ENCODE results near the gene OR1F1. TPM values are rescaled to one million over a fixed set of nuclear protein-coding genes. Genes with fewer than 3 reads are reported as not detected.
"Not testable (repeated sequence)": the region's sequence is repeated elsewhere in the genome, so short reads cannot be mapped to it uniquely, and the experiment has no call there.

OR1F1 gene
- not detected for total RNA-seq

DNA sequence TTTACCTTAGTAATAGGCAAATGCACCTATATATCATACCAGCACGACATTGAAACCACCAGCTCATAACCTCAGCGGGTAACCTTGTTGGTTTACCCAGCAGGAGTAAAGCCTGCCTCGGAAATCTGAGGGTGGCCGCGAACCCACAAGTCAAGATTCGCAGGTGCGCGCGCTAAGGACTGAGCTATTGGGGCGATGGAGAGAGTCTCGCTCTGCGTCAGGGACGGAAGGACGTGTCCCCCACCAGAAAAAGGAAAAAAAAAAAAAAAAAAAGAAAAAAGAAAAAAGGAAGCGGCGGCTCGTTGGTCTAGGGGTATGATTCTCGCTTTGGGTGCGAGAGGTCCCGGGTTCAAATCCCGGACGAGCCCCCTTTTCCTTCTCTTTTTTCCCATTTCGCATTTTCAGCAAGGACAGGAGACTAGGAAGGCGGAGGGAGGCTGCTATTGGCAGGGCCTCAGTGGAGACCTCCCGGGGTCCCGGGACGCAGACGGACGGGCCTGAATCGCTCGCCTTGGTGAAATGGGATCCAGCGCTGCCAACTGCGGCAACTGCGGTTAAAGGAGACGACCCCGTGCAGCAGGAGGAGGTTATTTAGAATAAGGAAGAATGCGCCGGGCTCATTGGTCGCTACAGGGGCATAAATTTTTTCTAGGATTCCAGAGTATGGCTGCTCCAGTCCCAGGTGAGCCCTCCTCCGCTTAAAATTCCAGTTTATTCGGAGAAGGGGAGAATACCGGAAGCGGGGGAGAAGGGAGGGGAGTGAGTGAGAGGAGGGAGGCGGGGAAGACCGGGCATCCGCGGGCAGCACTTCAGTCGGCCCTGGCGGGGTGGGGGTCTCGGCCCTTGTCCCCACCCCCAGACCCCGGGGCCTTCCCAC lies at the start of gene OR1F1:
TSS of gene OR1F1 (plus strand) at position 407 of the 877 bp plus-strand sequence.
- peak; percentile 76 for DNase-seq
- peaks cover 70% of the 10 kb centered on the region for H3K27me3 Mint-ChIP-seq
- peaks cover 62% of the 10 kb centered on the region for H3K4me1 Mint-ChIP-seq
- POLR2A ChIA-PET = interaction anchor here (0.6 to 3.0 kb wide), 8 partner anchors 17 to 80 kb away, joined by 3 to 11 read pairs (median 3); partner anchors contain the start of gene ZNF200
- peak within 1 kb of the TSS; percentile 71 for H3K4me3 Mint-ChIP-seq
- peaks cover 30% of the 10 kb centered on the region for H3K36me3 Mint-ChIP-seq (ENCODE audit: low read depth)
- CTCF ChIA-PET = interaction anchor here (0.8 to 1.4 kb wide), 3 partner anchors 72 to 160 kb away, joined by 3 read pairs; no protein-coding TSS in a partner anchor
- H3K9me3 Mint-ChIP-seq = peaks cover 12% of the 10 kb centered on the region
- H3K27ac Mint-ChIP-seq = peak within 1 kb of the TSS; percentile 78

DNA sequence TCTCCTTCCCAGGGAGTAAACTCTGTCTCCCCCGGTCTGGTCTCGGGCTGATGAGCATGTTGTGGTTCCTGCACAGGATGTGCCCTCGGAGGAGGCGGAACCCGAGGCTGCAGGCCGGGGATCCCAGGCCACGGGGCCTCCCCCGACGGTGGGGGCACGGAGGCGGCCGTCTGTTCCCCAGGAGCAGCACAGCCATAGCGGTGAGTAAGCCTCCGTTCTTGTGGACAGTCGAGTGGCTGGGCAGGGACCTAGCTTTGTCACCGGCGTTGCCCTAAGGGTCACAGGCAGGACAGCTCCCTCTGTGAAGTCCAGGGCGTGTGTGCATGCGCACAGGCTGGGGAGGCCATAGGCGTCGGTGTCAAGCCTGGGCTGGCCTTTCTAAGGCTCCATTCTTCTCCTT lies 49.7 kb upstream of the OR1F1 start:
- H3K27ac Mint-ChIP-seq = no peak overlapping the region
- ChIA-PET CTCF (interaction anchor here (1.0 to 7.6 kb wide), 3 partner anchors 9 to 28 kb away, joined by 3 to 56 read pairs (median 5); no protein-coding TSS in a partner anchor), POLR2A (interaction anchor here (0.8 to 5.0 kb wide), 3 partner anchors 9 to 80 kb away, joined by 3 to 51 read pairs (median 7); no protein-coding TSS in a partner anchor)
- H3K4me1 Mint-ChIP-seq = peaks cover 19% of the 10 kb centered on the region
- H3K27me3 Mint-ChIP-seq = no peaks in the 10 kb centered on the region
- DNase-seq = no peak
- peaks cover 19% of the 10 kb centered on the region for H3K36me3 Mint-ChIP-seq (ENCODE audit: low read depth)
- no peak overlapping the region for H3K4me3 Mint-ChIP-seq
- H3K9me3 Mint-ChIP-seq = no peaks in the 10 kb centered on the region

DNA sequence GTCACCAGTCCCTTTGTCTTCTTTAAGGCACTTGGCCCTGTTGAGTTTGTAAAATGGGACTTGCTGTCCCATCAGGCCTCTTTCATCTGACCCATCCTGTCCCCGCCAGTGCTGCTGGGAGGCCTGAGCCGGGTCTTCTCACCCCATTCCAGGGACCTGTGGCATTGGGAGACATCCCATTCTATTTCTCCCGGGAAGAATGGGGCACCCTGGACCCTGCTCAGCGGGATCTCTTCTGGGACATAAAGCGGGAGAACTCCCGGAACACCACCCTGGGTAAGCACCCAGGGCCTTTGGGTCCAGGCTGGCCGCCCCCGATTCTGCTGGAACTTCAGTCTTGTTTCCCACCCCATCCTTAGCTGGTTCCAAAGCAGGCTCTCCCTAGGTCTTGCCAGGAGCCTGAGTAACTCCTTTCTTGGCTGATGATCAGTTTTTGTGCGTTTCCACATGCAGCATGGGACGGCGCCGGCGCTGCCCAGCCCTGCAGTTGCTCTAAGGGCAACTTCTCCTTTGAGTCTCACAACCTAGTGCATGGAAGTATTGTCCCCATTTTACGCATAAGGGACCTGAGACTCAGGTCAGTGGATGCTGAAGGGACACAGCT lies 49.1 kb upstream of the OR1F1 start:
- Mint-ChIP-seq H3K4me3 (no peak overlapping the region), H3K27me3 (no peaks in the 10 kb centered on the region), H3K9me3 (no peaks in the 10 kb centered on the region), H3K27ac (no peak overlapping the region), H3K4me1 (peaks cover 15% of the 10 kb centered on the region), H3K36me3 (ENCODE audit: low read depth) (peaks cover 18% of the 10 kb centered on the region)
- ChIA-PET CTCF (interaction anchor here (1.1 to 2.7 kb wide), 2 partner anchors 9 to 11 kb away, joined by 4 to 10 read pairs; no protein-coding TSS in a partner anchor), POLR2A (no interaction called here)
- DNase-seq = no peak

- ChIA-PET POLR2A (interaction anchor here (1.0 kb wide), 1 partner anchor 19 kb away, joined by 3 read pairs; no protein-coding TSS in a partner anchor), CTCF (interaction anchor here (1.1 to 2.7 kb wide), 3 partner anchors 9 to 11 kb away, joined by 3 to 10 read pairs (median 4); no protein-coding TSS in a partner anchor)
- Mint-ChIP-seq H3K4me1 (peaks cover 13% of the 10 kb centered on the region), H3K36me3 (ENCODE audit: low read depth) (peaks cover 16% of the 10 kb centered on the region)
- H3K27me3 Mint-ChIP-seq, H3K4me3 Mint-ChIP-seq, DNase-seq, H3K9me3 Mint-ChIP-seq, H3K27ac Mint-ChIP-seq: not testable (repeated sequence)
These were observed 48.4 kb upstream of the OR1F1 start for GRCh38 chr16:3139561-3139960.

GRCh38 chr16:3140603-3141427 lies 47.2 kb upstream of the OR1F1 start:
- Mint-ChIP-seq H3K27ac (no peak overlapping the region), H3K4me3 (no peak overlapping the region), H3K9me3 (no peaks in the 10 kb centered on the region), H3K27me3 (no peaks in the 10 kb centered on the region), H3K4me1 (peaks cover 8% of the 10 kb centered on the region), H3K36me3 (ENCODE audit: low read depth) (peaks cover 16% of the 10 kb centered on the region)
- DNase-seq = no peak
- ChIA-PET CTCF (interaction anchor here (2.7 kb wide), 1 partner anchor 11 kb away, joined by 10 read pairs; no protein-coding TSS in a partner anchor), POLR2A (interaction anchor here (0.9 to 1.2 kb wide), 3 partner anchors 9 to 17 kb away, joined by 3 read pairs; no protein-coding TSS in a partner anchor)

DNA sequence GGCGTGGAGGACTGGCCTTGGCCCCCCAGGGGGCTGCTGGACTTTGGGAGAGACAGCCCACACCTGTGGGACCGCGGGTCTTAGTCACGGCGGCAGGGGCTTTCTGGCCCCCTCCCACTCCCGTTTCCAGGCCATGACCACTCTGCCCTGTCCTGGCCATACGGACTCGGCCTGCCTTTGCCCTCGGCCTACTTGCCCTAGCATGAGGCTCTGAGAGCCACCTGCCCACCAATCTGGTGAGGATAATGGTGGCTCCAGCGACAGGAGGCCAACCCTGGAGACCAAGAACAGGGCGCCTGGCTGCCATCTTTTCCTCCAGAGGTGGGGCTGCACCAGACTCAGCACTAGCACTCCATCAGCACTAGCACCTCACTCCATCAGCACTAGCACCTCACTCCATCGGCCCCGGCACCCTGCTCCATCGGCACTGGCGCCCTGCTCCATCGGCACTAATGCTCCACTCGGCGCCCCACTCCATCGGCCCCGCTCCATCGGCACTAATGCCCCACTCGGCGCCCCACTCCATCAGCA lies 46.2 kb upstream of the OR1F1 start:
- H3K36me3 Mint-ChIP-seq (ENCODE audit: low read depth) = peaks cover 16% of the 10 kb centered on the region
- POLR2A ChIA-PET = no interaction called here
- no peak overlapping the region for H3K4me3 Mint-ChIP-seq
- no peak overlapping the region for H3K27ac Mint-ChIP-seq
- H3K4me1 Mint-ChIP-seq = peaks cover 2% of the 10 kb centered on the region
- H3K9me3 Mint-ChIP-seq = no peaks in the 10 kb centered on the region
- no peaks in the 10 kb centered on the region for H3K27me3 Mint-ChIP-seq
- no peak for DNase-seq
- CTCF ChIA-PET = no interaction called here

- Mint-ChIP-seq H3K27ac (no peak overlapping the region), H3K27me3 (no peaks in the 10 kb centered on the region), H3K4me3 (no peak overlapping the region), H3K36me3 (ENCODE audit: low read depth) (peaks cover 16% of the 10 kb centered on the region), H3K9me3 (no peaks in the 10 kb centered on the region), H3K4me1 (no peaks in the 10 kb centered on the region)
- ChIA-PET POLR2A (interaction anchor here (3.2 kb wide), 1 partner anchor 7 kb away, joined by 18 read pairs; the partner anchor contains the start of gene ZNF213), CTCF (no interaction called here)
- DNase-seq = no peak
These were observed 45.7 kb upstream of the OR1F1 start for GRCh38 chr16:3142327-3142726.

GRCh38 chr16:3142770-3143169 lies 45.2 kb upstream of the OR1F1 start:
- no peak for DNase-seq
- no peak overlapping the region for H3K4me3 Mint-ChIP-seq
- H3K4me1 Mint-ChIP-seq = no peaks in the 10 kb centered on the region
- H3K27me3 Mint-ChIP-seq = no peaks in the 10 kb centered on the region
- peaks cover 15% of the 10 kb centered on the region for H3K36me3 Mint-ChIP-seq (ENCODE audit: low read depth)
- CTCF ChIA-PET = no interaction called here
- POLR2A ChIA-PET = interaction anchor here (1.0 to 3.2 kb wide), 2 partner anchors 8 to 17 kb away, joined by 3 to 18 read pairs; partner anchors contain the start of gene ZNF213
- H3K9me3 Mint-ChIP-seq = no peaks in the 10 kb centered on the region
- no peak overlapping the region for H3K27ac Mint-ChIP-seq

DNA sequence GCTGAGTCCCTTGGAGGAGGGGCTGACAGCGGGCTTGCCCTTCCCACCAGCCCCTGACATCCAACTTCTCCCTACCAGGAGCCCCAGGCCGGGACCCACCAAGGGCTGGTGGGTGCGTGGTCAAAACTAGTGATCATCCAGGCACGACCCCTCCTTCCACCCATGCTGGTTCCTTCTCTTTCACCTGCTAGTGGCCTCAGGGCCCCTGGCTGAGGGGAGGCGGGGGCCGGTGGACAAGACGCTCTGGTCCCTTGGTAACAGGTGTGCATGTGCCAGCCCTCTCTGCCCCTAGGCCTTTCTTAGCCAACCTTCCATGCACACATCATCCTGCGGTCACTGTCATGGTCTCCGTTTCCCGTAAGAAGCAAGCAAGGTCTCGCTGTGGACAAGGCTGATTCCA lies 44.8 kb upstream of the OR1F1 start:
- DNase-seq = no peak
- Mint-ChIP-seq H3K27me3 (no peaks in the 10 kb centered on the region), H3K36me3 (ENCODE audit: low read depth) (peaks cover 13% of the 10 kb centered on the region), H3K4me3 (no peak overlapping the region), H3K4me1 (no peaks in the 10 kb centered on the region), H3K27ac (no peak overlapping the region), H3K9me3 (no peaks in the 10 kb centered on the region)
- POLR2A ChIA-PET = interaction anchor here (0.8 to 3.2 kb wide), 3 partner anchors 8 to 18 kb away, joined by 3 to 18 read pairs (median 4); partner anchors contain the start of gene ZNF213
- CTCF ChIA-PET = no interaction called here

DNA sequence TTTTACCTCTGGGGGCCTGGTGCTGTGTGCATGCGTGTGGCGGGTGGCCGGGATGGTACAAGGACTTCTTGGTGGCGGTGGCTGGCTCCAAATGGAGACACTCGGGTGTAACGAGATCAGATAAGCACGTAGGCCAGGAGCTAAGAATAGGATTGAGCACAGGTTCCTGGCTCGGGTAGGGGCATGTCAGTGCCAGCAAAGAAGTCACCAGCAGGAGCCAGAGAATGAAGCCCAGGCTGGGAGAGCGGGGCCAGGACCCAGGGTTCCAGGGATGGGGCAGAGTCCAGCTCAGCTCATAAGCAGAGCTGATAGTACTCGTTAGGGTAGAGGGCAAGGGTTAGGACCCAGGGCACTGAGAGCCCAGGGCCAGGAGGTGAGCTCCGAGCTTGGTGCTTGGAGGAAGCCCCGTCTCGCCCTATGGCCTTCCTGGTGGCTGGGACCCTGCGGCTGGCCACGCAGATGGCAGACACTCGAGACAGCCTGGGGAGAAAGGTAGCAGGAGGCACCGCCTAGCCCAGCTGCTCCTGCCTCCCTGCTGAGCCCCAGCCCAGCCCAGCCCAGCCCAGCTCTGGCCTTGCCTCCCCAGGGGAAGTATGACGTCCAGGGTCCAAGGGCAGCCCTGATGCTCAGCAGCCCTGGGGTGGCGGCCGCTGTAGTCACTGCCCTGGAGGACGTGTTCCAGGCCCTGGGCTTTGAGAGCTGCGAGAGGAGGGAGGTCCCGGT lies 44.2 kb upstream of the OR1F1 start:
- peaks cover 13% of the 10 kb centered on the region for H3K36me3 Mint-ChIP-seq (ENCODE audit: low read depth)
- H3K27ac Mint-ChIP-seq = no peak overlapping the region
- H3K4me1 Mint-ChIP-seq = no peaks in the 10 kb centered on the region
- H3K27me3 Mint-ChIP-seq = no peaks in the 10 kb centered on the region
- H3K9me3 Mint-ChIP-seq = no peaks in the 10 kb centered on the region
- CTCF ChIA-PET = interaction anchor here (0.7 kb wide), 1 partner anchor 14 kb away, joined by 5 read pairs; no protein-coding TSS in a partner anchor
- no peak for DNase-seq
- POLR2A ChIA-PET = interaction anchor here (0.8 to 3.2 kb wide), 3 partner anchors 9 to 19 kb away, joined by 3 to 18 read pairs (median 4); partner anchors contain the start of gene ZNF213
- no peak overlapping the region for H3K4me3 Mint-ChIP-seq

DNA sequence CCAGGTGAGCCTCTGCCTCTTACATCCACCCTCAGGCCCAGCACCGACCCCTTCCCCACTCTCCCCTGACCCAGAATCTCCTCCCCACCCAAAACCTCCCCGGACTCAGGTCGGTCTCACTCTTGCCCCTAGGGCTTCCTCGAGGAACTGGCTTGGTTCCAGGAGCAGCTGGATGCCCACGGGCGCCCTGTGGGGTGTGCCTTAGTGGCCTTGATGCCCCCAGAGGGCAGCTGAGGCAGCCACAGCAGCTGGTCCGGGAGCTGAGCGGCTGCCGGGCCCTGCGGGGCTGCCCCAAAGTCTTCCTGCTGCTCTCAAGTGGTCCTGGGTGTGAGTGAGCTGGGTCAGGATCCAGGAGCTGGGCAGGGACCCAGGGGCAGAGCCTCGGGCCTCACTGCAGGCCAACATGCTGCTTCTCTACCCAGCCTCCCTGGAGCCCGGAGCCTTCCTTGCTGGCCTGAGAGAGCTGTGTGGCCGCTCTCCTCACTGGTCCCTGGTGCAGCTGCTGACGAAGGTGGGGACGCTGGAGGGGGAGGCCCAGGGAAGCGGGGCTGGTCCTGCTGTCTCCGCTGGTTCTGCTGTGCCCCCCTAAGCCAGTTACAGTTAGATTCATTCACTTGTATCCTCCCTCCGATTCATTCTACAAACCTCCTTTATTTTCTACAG lies 43.6 kb upstream of the OR1F1 start:
- POLR2A ChIA-PET = interaction anchor here (3.2 kb wide), 1 partner anchor 9 kb away, joined by 18 read pairs; the partner anchor contains the start of gene ZNF213
- H3K27ac Mint-ChIP-seq = no peak overlapping the region
- DNase-seq = no peak
- no peaks in the 10 kb centered on the region for H3K27me3 Mint-ChIP-seq
- H3K36me3 Mint-ChIP-seq (ENCODE audit: low read depth) = peaks cover 10% of the 10 kb centered on the region
- peaks cover 7% of the 10 kb centered on the region for H3K4me1 Mint-ChIP-seq
- no peaks in the 10 kb centered on the region for H3K9me3 Mint-ChIP-seq
- CTCF ChIA-PET = interaction anchor here (1.0 kb wide), 1 partner anchor 13 kb away, joined by 3 read pairs; no protein-coding TSS in a partner anchor
- no peak overlapping the region for H3K4me3 Mint-ChIP-seq

Data from activated CD4-positive, alpha-beta memory T cell treated with anti-CD3 and anti-CD28 coated beads, Interleukin-2, amount 10 ng/mL, durations not matched to agents 7 days and 5 days (primary cell).